HG02938 (cell line): Measurements from ENCODE around the gene FEM1C.
A peak's percentile ranks its signal among the peaks of the same experiment; 100 is the strongest.

Experiments
- ATAC-seq: cut with Tn5 transposase; IDR thresholded peaks from one replicate; pipeline ENCODE4 v1.9.1; 2021; ENCODE audit warnings: mild to moderate bottlenecking, moderate library complexity; ENCODE audit not compliant: unreplicated experiment

FEM1C gene, protein sequence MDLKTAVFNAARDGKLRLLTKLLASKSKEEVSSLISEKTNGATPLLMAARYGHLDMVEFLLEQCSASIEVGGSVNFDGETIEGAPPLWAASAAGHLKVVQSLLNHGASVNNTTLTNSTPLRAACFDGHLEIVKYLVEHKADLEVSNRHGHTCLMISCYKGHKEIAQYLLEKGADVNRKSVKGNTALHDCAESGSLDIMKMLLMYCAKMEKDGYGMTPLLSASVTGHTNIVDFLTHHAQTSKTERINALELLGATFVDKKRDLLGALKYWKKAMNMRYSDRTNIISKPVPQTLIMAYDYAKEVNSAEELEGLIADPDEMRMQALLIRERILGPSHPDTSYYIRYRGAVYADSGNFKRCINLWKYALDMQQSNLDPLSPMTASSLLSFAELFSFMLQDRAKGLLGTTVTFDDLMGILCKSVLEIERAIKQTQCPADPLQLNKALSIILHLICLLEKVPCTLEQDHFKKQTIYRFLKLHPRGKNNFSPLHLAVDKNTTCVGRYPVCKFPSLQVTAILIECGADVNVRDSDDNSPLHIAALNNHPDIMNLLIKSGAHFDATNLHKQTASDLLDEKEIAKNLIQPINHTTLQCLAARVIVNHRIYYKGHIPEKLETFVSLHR

DNA sequence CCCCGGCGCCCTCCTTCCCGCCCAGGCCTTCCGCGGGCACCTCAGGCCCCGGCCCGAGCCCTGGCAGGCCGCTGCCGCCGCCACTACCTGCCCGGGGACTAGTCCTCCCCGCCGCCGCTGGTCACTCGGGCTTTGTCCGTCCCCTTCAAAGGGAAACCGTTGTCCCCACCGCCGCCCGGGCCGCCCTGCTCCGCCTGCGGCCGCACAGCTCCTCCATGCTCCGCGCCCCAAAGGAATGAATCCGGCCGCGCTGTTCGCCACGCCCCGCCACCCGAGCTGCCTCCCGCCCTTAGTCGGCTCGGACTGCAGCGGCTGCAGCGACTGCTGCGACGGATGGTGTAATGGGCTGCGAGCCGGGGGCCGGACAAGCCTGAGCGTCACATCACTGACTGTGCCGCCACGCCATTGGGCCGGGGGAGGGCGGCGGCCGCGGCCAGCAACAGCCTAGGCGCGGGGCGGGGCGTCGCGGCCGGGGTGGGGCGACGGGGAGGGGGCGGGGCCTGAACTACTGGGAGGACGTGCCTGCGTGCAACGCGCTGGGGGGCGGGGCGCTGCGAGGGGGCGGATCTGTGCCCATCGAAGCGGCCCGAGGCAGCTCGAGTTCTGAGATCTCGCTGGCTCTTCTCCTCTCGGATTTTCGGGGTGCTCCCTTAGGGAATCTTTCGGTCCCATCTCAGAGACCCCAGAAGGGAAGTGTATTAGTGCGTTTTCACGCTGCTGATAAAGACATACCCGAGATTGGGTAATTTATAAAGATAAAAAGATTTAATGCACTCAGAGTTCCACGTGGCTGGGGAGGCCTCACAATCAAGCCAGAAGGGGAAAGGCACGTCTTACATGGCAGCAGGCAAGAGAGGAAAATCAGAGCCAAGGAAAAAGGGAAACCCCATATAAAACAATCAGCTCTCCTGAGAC is at the start of gene FEM1C:
Gene FEM1C (minus strand): TSS at position 340 of the 915 bp plus-strand sequence. CDS start 1,282 bp downstream, outside the sequence.
- ATAC-seq, result peak; percentile 92

DNA sequence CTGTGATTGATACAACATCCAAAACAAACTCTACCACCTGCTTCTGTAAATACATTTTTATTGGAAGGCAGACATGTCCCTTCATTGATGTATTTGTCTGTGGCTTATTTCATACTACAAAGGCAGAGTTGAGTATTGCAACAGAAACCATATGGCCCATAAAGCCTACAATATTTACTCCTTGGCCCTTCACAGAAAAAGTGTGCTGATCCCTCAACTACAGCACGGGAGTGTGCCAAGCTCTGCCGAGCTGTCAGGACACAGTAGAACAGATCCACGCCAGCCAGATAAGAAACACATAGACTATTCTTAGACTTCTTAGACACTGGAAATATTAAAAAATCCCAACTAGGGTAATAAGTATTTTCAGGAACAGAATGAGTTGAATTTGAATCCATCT is 44.5 kb upstream of the FEM1C start:
- ATAC-seq, result no peak

DNA sequence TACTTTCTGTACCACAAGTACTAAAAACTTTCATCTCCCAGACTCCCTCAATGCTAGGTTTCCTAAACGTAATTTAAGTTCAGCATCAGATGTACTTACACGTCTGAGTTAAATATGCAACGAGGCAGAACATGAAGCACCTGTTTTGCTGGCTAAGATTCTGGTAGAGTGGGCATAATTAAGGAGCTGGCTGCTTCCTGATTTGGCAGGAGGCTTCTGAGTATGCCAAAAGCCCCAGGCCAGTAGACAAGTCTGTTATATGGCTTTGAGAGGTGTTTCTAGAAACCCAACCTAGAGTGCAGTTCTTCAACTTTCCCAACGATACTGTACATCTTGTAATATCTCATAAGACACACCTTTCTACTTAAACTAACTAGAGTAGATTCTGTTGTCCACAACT is 44.1 kb upstream of the FEM1C start:
- ATAC-seq, result no peak

DNA sequence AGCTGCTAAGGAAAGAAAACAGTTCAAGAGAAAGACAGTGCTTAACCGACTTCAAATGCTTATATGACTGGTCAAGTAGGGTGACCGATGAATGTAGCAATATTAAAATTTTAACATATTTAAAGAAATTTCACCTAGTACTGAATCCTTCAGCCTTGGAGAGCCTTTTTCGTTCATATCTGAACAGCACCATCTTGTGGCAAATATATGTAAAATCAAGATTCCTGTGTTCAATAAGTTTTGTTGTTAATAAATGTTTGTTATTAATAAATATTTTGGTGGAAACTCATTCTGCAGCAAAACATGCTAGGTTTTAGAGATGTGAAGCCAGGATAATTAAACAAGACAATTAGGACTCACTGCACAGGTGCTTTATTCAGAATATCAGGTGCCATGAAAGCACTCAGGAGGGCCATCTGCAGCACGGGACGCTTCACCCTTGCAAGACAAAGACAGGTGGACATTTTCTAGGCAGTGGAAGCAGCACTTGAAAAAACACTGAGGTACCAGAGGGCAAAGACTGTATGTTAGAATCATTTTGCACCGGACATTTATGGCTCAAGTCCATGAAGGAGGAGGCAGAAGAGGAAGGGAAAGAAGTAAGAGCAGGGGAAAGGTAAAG is 42.1 kb upstream of the FEM1C start:
- no peak for ATAC-seq

DNA sequence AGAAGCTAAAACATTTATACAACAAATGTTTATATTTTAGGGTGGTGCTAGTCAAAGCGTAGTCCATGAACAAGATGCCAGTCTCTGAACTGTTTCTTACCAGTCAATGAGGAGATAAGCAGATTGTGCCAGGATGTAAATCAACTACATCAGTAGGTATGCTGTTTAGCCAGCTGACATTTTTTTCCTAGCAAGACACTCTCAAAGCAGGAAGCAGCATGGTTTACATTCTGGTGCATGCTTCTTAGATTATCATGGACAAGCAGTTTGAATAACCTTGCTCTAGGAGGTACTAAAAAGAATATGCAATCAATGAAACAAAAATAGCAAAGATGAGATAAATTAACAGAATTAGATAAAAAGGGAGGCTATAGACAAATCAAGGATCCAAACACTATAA is 40.7 kb upstream of the FEM1C start:
- ATAC-seq, result no peak

DNA sequence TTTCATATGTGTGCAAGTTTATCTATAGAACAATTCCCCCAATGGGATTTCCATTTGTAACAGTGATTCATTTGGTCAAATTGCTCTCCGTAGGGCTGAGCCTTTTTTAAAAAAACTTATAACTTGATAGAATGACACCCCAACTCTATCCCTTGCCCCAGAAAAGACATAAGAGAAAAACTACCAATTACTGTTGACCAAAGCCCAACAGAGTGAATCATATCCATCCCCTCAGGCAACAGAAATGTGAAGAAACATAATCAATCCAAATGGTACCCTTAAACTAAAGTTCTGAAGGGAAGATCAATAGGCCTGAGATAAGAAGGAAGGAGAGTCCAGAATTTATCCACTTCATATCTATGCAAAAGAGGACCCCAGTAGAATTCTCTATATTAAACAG is 39.9 kb upstream of the FEM1C start:
- no peak for ATAC-seq

DNA sequence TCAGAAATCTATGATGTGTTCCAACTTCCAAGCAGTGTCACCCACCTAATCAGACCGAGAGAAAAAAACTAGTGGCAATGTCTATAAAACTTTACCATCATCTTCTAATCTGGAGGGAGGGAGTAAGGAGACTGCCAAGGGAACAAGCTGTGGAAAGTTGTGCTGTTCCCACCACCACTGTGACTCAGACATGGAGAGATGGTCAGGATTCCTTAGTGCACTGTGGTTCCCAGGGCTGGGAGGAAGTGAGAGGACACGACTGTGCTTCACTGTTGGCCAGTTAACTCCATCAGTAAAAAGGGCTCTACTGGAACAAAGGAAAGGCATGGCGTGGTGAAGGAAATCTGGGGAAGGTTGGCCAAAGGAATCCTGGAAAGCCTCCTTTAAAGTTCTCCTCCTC is 38.9 kb upstream of the FEM1C start:
- ATAC-seq, result no peak

DNA sequence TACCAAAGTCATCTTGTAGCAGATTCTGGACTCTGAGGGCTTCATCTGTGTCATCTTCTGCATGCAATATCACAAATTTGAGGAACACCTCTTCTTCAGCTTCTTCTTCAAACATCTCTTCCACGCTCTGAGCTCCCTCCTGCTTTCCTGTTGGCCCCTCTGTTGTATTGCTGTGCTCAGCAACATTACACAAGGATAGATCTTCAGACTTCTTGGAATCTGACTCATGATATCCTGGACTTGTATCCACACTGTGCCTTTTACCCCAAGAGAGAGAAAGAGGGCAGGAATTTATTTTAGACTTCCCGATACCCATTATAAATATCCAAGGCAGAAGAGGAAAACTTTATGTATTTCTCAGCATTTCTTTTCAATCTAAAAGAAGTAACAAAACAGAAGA is 36.4 kb upstream of the FEM1C start:
- ATAC-seq, result no peak

DNA sequence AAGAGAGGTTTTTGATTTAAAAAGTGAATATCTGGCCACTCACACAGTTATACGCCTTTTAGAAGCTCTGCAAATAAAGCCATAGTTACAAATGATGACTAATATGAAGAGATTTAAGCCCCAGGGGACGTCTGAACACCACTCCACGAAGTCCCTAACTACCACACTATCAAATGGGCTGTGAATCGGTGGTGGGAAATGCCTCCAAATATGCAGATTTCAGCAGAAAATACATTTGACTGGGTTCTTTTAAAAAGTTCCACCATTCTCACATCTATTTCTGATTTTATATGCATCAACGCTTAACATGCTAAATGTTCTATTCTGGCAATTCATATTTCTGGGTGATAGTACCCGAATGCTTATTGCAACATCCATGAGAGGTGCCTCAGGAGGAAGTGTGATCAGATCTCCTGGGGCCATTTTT is 35.2 kb upstream of the FEM1C start:
- ATAC-seq, result peak; percentile 72

DNA sequence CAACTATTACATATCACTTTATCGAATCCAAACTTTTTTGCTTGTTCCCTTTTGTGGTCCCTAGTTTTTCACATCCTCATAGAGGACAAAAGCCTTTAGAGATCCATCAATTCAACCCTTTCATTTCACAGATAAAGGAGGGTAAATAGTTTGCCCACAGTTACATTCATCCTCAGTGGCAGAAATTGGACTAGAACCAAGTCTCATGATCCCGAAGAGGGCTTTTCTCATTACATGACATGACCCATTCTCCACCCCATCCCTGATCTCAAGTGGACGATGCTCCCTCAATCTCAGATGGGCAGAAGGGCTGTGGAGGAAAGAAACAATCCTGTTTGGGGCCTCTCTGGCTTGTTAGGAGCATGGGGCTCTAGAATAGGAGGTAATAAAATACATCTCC is 34.6 kb upstream of the FEM1C start:
- peak; percentile 1 for ATAC-seq

DNA sequence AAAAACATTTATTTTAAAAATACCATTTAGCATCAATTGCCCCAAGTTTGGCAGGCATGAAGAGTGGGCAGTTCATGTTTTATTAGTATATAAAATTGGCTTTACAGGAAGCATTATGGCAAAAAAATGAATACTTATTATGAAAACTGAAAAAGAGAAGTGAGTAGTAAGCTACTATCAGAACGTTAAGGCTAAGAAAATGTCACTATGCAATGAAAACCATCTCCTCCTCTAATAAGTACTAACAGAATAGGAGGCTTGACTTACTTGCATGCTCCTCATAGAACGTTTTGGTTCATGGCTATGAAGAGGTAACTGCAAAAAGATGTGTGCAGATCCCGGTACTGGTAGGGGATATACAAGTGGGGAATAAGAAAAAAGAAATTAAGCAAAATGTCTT is 34.1 kb upstream of the FEM1C start:
- peak; percentile 65 for ATAC-seq

DNA sequence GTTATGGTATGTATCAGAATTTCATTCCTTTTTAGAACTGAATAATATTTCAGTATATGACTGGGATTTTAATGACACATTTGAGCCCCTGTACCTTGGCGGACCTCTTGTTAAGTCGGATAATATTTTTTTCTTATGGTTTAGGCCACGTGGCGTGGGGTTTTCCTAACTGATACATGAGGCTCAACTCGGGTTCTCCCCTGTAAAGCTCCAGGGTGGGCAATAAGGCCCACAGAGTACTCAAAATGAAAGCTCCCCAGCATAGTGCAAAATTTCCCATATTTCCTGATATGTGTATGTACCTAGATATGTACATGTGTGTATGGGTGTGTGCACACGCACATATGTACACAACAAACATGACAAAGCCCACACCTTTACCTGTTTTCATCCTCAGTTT is 33.2 kb upstream of the FEM1C start:
- ATAC-seq, result no peak

DNA sequence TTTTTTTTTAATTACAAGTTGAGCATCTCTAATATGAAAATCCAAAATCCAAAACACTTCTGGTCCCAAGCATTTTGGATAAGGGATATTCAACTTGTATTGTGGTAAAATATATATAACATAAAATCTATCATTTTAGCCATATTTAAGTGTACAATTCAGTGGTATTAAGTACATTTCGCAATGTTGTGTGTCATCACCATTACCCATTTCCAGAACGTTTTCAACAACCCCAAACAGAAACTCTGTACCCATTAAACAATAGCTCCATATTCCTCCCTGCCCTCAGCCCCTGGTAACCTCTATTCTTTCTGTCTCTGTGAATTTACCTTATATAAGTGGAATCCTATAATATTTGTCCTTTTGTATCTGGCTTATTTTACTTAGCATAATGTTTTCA is 32.8 kb upstream of the FEM1C start:
- ATAC-seq, result no peak

DNA sequence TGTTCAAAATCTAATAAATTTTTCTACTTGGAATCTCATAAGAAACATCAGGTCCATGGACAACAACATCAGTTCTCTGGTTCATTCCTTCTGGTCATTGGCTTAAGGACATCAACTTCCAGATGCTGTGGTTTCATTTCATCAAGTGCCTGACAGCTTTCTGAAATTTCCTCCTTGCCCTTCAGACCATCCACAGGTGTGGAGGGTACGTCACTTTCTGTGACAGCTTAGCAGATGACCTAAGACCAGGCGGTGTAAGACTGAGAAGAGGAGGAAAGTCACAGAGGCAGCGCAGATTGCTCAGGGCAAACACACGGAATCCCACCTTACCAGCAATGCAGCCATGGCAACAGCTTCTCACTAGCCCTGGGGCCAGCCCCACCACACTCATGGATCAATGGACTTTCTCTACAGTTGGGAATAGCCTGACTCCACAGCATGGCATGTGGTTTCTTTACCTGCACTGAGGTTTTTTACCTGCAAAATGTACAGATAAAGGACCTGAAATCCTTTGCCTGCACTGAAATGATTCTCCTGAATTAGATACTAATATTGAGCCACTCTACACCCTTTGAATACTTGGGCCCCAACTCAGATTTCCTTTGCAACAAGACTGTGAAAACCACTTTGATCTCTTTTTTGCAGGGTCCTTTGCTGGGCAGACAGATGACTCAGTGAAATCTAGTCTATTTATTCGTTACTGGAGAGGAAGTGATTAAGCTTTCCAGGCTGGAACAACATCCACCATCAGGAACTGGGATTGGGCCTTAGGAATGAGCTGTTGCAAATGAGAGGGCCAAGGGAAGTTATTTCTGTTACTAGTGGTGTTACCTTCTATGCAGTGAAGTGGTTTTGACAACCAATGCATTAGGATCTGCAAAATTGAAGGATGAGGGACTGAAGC is 30.8 kb upstream of the FEM1C start:
- no peak for ATAC-seq

DNA sequence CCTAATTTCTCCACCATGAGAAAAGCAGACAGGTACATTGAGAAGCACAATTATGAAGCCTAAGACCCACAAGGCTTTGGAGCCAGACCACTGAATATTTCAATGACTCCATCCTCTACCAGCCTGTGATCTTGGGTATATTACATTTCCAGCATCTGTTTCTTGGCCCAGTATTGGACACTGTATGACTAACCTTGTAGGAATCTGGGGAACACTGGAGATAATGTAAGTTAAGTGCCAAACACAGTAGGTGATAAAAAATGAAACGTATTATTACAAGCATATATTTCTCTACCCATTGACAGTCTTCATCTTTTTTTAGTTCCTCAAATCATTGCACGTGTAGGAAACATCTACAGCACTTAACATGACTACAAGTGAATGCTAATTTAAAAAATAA is 28.6 kb upstream of the FEM1C start:
- ATAC-seq, result no peak

DNA sequence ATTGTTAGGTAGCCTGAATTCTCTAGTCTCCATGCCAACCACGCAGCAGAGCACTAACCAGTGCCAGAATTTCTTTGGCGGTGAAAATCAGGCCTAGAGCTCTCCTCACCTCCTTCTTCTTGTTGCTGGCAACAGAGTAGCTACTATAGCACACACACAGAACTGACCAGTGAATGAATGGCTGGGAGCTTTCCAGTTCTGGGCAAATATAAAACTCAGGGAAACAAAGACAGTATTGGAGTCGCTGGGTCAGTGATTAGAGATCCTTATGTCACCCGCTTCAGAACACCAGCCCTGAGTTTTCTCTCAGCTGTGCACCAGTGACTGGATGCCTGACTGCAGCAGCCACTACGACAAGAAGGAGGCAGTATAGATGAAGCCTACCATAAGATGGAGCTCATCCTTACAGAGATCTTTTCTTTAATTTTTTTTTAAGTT is 26.9 kb upstream of the FEM1C start:
- ATAC-seq, result no peak

DNA sequence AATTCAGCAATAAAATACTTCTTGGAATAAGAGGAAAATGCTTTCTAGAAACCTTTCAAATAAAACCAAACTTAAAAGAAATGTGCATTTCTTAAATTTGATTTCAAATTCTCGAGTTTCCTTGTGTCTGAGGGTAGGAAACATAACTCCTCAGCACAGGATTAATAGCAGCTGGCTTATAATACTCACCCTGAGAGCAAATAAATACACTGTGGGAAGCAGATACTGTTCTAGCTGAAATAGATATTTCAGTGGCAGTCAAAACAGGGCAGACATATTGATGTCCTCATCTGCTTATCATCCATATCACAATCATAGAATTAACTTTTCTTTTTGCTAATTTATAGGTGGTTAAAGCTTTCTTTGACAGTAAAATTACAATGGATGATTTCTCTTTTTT is 24.1 kb upstream of the FEM1C start:
- ATAC-seq, result no peak

DNA sequence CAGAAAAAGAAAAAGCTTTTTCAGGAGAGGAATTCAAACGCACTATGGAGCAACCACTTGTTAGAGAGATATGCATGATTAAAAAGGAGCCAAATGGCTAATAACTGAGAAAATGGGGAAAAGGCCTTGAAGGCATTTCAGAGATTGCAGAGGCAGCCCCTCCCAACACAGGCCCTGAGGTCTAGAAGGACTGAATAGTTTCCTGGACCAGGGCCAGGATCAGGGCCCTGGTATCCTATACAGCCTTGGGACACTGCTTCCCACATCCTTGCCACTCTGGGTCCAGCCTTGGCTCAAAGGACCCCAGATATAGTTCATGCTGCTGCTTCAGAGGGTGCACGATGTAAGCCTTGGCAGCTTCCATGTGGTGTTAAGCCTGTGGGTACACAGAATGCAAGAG is 20.7 kb upstream of the FEM1C start:
- no peak for ATAC-seq

DNA sequence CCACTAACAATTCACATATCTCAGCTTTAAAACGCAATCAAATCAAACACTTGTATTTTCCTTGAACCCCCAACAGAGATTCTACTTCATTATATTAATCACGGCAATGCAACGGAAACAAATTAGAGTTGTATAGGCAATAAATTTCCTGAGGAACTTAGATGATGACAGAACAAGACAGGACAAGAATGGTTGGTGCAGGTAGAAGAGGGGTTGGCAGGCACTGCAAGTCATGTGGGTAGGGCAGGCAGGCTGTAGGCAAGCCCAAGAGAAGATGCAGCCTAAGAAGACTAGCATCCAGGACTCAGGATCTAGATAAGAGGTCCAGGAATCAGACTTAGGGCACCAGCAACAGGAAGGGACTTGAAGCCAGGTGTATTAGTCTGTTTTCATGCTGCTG is 16.6 kb upstream of the FEM1C start:
- ATAC-seq, result no peak

DNA sequence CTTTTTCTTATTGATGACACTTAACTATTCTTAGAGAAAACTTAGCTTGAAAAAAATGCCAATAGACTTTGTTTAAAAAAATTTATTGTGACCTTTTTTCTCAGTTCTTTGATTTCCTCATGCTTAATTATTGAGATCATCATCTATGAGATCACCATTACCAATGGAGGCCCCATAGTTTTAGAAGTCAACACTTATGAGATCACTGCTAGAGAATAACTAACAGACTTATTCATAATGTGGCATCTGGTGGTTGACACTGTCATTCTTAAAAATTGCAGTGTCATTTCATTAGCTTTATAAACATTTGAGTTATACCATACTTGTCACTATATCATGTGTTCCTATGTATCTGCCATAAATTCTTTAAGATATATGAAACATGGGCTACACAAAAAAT is 14.9 kb upstream of the FEM1C start:
- no peak for ATAC-seq
